H1 (cell line): Measurements from ENCODE around the gene IKBIP.

Source experiments
- CTCF ChIP-seq, 3 experiments: IDR thresholded peaks; 1 replicate in 2 of 3; 2 replicates in 1 of 3; pipeline versions ENCODE4 v1.5.1 to v1.6.1; 2011; ENCODE audit warnings: low read length in 3 of 3, mild to moderate bottlenecking in 3 of 3, inconsistent platforms in 2 of 3, low read depth in 1 of 3, moderate library complexity in 1 of 3; ENCODE audit not compliant: insufficient read depth in 1 of 3; ENCODE audit errors: control extremely low read depth in 1 of 3
- EP300 ChIP-seq, 2 experiments: IDR thresholded peaks; 1 replicate in 1 of 2; 2 replicates in 1 of 2; pipeline ENCODE4 v1.6.1; 2011 to 2012; ENCODE audit warnings: low read depth in 2 of 2, low read length in 2 of 2, mild to moderate bottlenecking in 2 of 2, borderline replicate concordance in 1 of 2, inconsistent platforms in 1 of 2, moderate library complexity in 1 of 2
- EZH2 ChIP-seq: fragments of 200-600 bp; sonication (generic); IDR thresholded peaks from 2 replicates; pipeline ENCODE4 v1.7.1; 2012; ENCODE audit warnings: low read depth, mild to moderate bottlenecking, moderate library complexity, low read length, inconsistent platforms; ENCODE audit not compliant: severe bottlenecking
- KDM1A ChIP-seq: fragments of 200-600, 300-600 bp; sonication (generic); IDR thresholded peaks from 2 replicates; pipeline ENCODE4 v1.7.1; 2016; ENCODE audit warnings: mild to moderate bottlenecking, low read length, borderline replicate concordance
- MAFK ChIP-seq: IDR thresholded peaks from 2 replicates; pipeline ENCODE4 v1.6.1; 2012; ENCODE audit warnings: low read depth, mild to moderate bottlenecking, improper control_type of control experiment, low read length
- NANOG ChIP-seq: IDR thresholded peaks from 2 replicates; pipeline ENCODE4 v1.6.1; 2011; ENCODE audit warnings: low read length, low read depth, mild to moderate bottlenecking, inconsistent platforms; ENCODE audit not compliant: insufficient read depth, poor library complexity, severe bottlenecking
- RFX5 ChIP-seq: IDR thresholded peaks from 2 replicates; pipeline ENCODE4 v1.6.1; 2011; ENCODE audit warnings: low read depth, low read length, improper control_type of control experiment, borderline replicate concordance
- SIN3A ChIP-seq, 2 experiments: IDR thresholded peaks in 1 of 2; conservative IDR thresholded peaks in 1 of 2; 2 replicates each; pipeline ENCODE4 v1.6.1; 2011 to 2012; ENCODE audit warnings: low read length in 2 of 2, improper control_type of control experiment in 1 of 2, low read depth in 1 of 2, mild to moderate bottlenecking in 1 of 2
- TAF1 ChIP-seq: IDR thresholded peaks from 2 replicates; pipeline ENCODE4 v1.6.1; 2011; ENCODE audit warnings: mild to moderate bottlenecking, low read depth, low read length
- ZNF274 ChIP-seq: IDR thresholded peaks from 2 replicates; pipeline ENCODE4 v1.7.0; 2012; ENCODE audit warnings: low read length, borderline replicate concordance; ENCODE audit errors: extremely low read depth

- TF ChIP-seq CTCF (IDR thresholded peaks at IDR 0.05; ENCODE audit: control extremely low read depth in 1 of 3, insufficient read depth in 1 of 3, low read depth in 1 of 3, low read length in 3 of 3) (no peak), RFX5 (no peak), KDM1A (no peak), NANOG (no peak), MAFK (no peak), ZNF274 (no peak), SIN3A (conservative IDR thresholded peaks at IDR 0.05 in 1 of 2, IDR thresholded peaks at IDR 0.05 in 1 of 2; ENCODE audit: low read depth in 1 of 2, low read length in 2 of 2) (no peak), TAF1 (no peak), EZH2 (no peak), EP300 (IDR thresholded peaks at IDR 0.05; ENCODE audit: borderline replicate concordance in 1 of 2, low read depth in 2 of 2, low read length in 2 of 2) (no peak)
Measured at GRCh38 chr12:98669751-98670150, 25.2 kb upstream of the IKBIP start.
